Pancreas (tissue), 10 donors: ENCODE measurements around the gene PRR16. TPM values are rescaled to one million over a fixed set of nuclear protein-coding genes. Genes with fewer than 3 reads are reported as not detected.
A peak's percentile ranks its signal among the peaks of the same experiment; 100 is the strongest.

Experiments
- ATAC-seq, 4 donors: fragments of 200-7000 bp; cut with Tn5 transposase; one replicate each; pipeline versions ENCODE4 v1.8.0 to v1.9.1; 2020; ENCODE audit warnings: mild to moderate bottlenecking in 4 of 4, moderate library complexity in 4 of 4
- DNase-seq, 6 donors: peaks; one replicate each; pipeline ENCODE4 v3.0.0-alpha.2; 2020
- FAIRE-seq: peaks from 2 replicates; lab custom pipeline; 2012; peaks lifted over from hg19 to GRCh38; lab: Jason Lieb, UNC
- H3K27ac ChIP-seq, 4 donors: fragments of 200-600 bp; sonication (generic); 1 replicate in 3 of 4; 2 replicates in 1 of 4; pipeline versions ENCODE4 v1.5.0 to v1.8.0; 2020
- H3K27me3 ChIP-seq, 4 donors: fragments of 200-600 bp; one replicate each; pipeline ENCODE4 v1.8.0; 2021
- H3K36me3 ChIP-seq, 3 donors: fragments of 200-600 bp; sonication (generic) in 1 of 3; one replicate each; pipeline versions ENCODE4 v1.5.0 to v1.8.0; 2020 to 2021
- H3K4me1 ChIP-seq, 3 donors: fragments of 200-600 bp; one replicate each; pipeline ENCODE4 v1.8.0; 2021
- H3K4me3 ChIP-seq, 4 donors: fragments of 200-600 bp; sonication (generic) in 2 of 4; one replicate each; pipeline versions ENCODE4 v1.5.0 to v1.8.0; 2020 to 2021
- H3K9me3 ChIP-seq, 4 donors: fragments of 200-600 bp; one replicate each; pipeline ENCODE4 v1.8.0; 2021
- CTCF ChIP-seq, 4 donors: fragments of 200-600 bp; sonication (generic) in 3 of 4; IDR thresholded peaks; one replicate each; pipeline versions ENCODE4 v1.5.0 to v1.8.0; 2021; ENCODE audit warnings: antibody characterized with exemption in 4 of 4
- WGBS, 2 donors: extraction: QIAGEN DNeasy Blood & Tissue Kit; methylation state at CpG; one replicate each; pipeline ENCODE4 v1.1.7; 2013; 5-methylcytosine and 5-hydroxymethylcytosine counted together
- intact Hi-C, 3 donors: fragments of 100-400 bp; cut with DNase I; formaldehyde crosslinking; loops; one replicate each; pipeline versions ENCODE4 v1.11.1 to v1.14.2; 2022
- polyA plus RNA-seq, 2 donors: library from polyadenylated mRNA; stranded (reverse); fragments of 200-250 nt; gene quantifications; one replicate each; pipeline ENCODE4 v1.2.3, GENCODE V29; 2013
- total RNA-seq, 6 donors: library from RNA; stranded (reverse); fragmentation: NEBNext Ultra II Directional in 4 of 6; extraction: Animal tissue kit (Norgen Biotek cat#: 25700) in 4 of 6; gene quantifications; one replicate each; pipeline versions ENCODE4 v1.2.1 to v1.2.4, GENCODE V29; 2021 to 2023
- donor health status: healthy with polysubstance abuse.
- donor health status: DM: no; HTN: no; CAD: no; lungs with moderate emphysema.
- donor health status: DM: no; HTN: no; CAD: no.
- donor health status: control.
- donor health status: control.
- donor health status: Bipolar disorder and iron deficiency.
- donor health status: DM: yes; HTN: yes; CAD: no.
- donor health status: DM: no; HTN: no; CAD: no.
- donor health status: DM: no; HTN: no; CAD: no.
- donor health status: DM: yes; HTN: yes; CAD: no.

The PRR16 gene
- total and polyA plus RNA-seq, 8 donors, result 0.19 to 2.5 (median 0.56) TPM

GRCh38 chr5:120602033-120602432 is 137.9 kb downstream of the PRR16 start:
- Histone ChIP-seq H3K4me3 (no peak overlapping the region), H3K9me3 (no peaks in the 10 kb centered on the region), H3K4me1 (no peaks in the 10 kb centered on the region), H3K27ac (no peak overlapping the region), H3K27me3 (no peaks in the 10 kb centered on the region), H3K36me3 (no peaks in the 10 kb centered on the region)
- TF ChIP-seq CTCF (IDR thresholded peaks at IDR 0.05), result no peak
- 21 to 22% methylated on average over 1 of the region's 1 CpG for WGBS, 2 donors
- intact Hi-C loops, result no loop called here
- ATAC-seq (no peak), DNase-seq (no peak), FAIRE-seq (no peak)

GRCh38 chr5:120604884-120605283 is 140.8 kb downstream of the PRR16 start:
- Histone ChIP-seq H3K27ac (no peak overlapping the region), H3K4me1 (no peaks in the 10 kb centered on the region), H3K4me3 (no peak overlapping the region), H3K36me3 (no peaks in the 10 kb centered on the region), H3K27me3 (no peaks in the 10 kb centered on the region), H3K9me3 (no peaks in the 10 kb centered on the region)
- 77 to 87% methylated on average over 2 of the region's 2 CpGs for WGBS, 2 donors
- TF ChIP-seq CTCF (IDR thresholded peaks at IDR 0.05), result no peak
- ATAC-seq (peak in 1 of 4 donors; percentile 25), FAIRE-seq (no peak), DNase-seq (no peak)
- intact Hi-C loops, result no loop called here

- no peaks in the 10 kb centered on the region for H3K9me3 ChIP-seq
- no peak for TF ChIP-seq CTCF (IDR thresholded peaks at IDR 0.05)
- intact Hi-C loops, result no loop called here
- no peak overlapping the region for H3K4me3 ChIP-seq
- DNase-seq, result peak in 1 of 6 donors; percentile 22
- FAIRE-seq, result no peak
- no peak for ATAC-seq
- no peak overlapping the region for H3K27ac ChIP-seq
- H3K27me3 ChIP-seq, result no peaks in the 10 kb centered on the region
- H3K36me3 ChIP-seq, result no peaks in the 10 kb centered on the region
- WGBS, 2 donors, result 79 to 85% methylated on average over 1 of the region's 1 CpG
- no peaks in the 10 kb centered on the region for H3K4me1 ChIP-seq
These were observed 141.4 kb downstream of the PRR16 start for GRCh38 chr5:120605325-120606079.

GRCh38 chr5:120609570-120609969 is 145.5 kb downstream of the PRR16 start:
- ATAC-seq (no peak), FAIRE-seq (no peak), DNase-seq (no peak)
- Histone ChIP-seq H3K4me1 (no peaks in the 10 kb centered on the region), H3K27ac (no peak overlapping the region), H3K27me3 (no peaks in the 10 kb centered on the region), H3K9me3 (no peaks in the 10 kb centered on the region), H3K36me3 (no peaks in the 10 kb centered on the region), H3K4me3 (no peak overlapping the region)
- intact Hi-C loops, result no loop called here
- 97 to 98% methylated on average over 1 of the region's 1 CpG for WGBS, 2 donors
- no peak for TF ChIP-seq CTCF (IDR thresholded peaks at IDR 0.05)

- ATAC-seq, result no peak
- Histone ChIP-seq H3K27me3 (no peaks in the 10 kb centered on the region), H3K27ac (no peak overlapping the region), H3K4me3 (no peak overlapping the region), H3K9me3 (no peaks in the 10 kb centered on the region), H3K36me3 (no peaks in the 10 kb centered on the region), H3K4me1 (no peaks in the 10 kb centered on the region)
- FAIRE-seq, result no peak
- WGBS, 2 donors, result 85 to 86% methylated on average over 2 of the region's 2 CpGs
- DNase-seq, result no peak
- intact Hi-C loops, result no loop called here
- no peak for TF ChIP-seq CTCF (IDR thresholded peaks at IDR 0.05)
These were observed 146.0 kb downstream of the PRR16 start for GRCh38 chr5:120610145-120610544.
